ENCODE measurements around the gene GMDS.
A peak's percentile ranks its signal among the peaks of the same experiment; 100 is the strongest.

The GMDS gene

GRCh38 chr6:1860756-1861348 is 384.6 kb downstream of the GMDS start:
- Histone ChIP-seq H3K27me3 (no peaks in the 10 kb centered on the region), H3K4me3 (no peak overlapping the region), H3K36me3 (no peaks in the 10 kb centered on the region), H3K9me3 (no peaks in the 10 kb centered on the region), H3K27ac (no peak overlapping the region), H3K4me1 (peaks cover 0 to 48% (median 4%) of the 10 kb centered on the region in 4 donors)
- intact Hi-C loops (cut with DNase I; ENCODE audit: low total_unique reads), result no loop called here
- TF ChIP-seq CTCF (IDR thresholded peaks at IDR 0.05), result no peak
- no peak for DNase-seq

DNA sequence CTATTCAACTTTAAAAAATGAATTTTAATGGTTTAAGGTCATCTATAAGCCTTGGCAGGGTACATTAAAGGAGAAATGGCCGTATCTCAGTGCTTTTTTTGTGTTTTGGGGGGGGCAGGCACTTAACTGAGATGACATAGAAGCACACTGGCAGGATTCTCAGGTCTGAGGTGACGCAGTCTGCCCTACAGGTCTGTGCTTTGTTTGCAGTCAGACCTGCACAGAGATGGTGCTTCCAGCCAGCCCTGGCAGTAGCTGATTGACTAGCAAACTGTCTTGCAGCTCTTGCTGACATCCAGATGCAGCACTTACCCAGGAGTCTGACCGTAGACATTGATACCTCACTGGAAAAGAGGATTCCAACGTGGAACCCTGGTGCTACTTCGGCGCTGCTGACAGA is 386.5 kb downstream of the GMDS start:
- H3K27ac ChIP-seq, result no peak overlapping the region
- intact Hi-C loops (cut with DNase I; ENCODE audit: low total_unique reads), result no loop called here
- no peak for TF ChIP-seq CTCF (IDR thresholded peaks at IDR 0.05)

GRCh38 chr6:1858196-1858595 is 387.2 kb downstream of the GMDS start:
- no peak overlapping the region for H3K4me3 ChIP-seq
- H3K27ac ChIP-seq, result no peak overlapping the region
- no peaks in the 10 kb centered on the region for H3K9me3 ChIP-seq
- H3K36me3 ChIP-seq, result no peaks in the 10 kb centered on the region
- intact Hi-C loops (cut with DNase I; ENCODE audit: low total_unique reads), result no loop called here
- H3K4me1 ChIP-seq, result peaks cover 0 to 49% (median 4%) of the 10 kb centered on the region in 4 donors
- no peak for TF ChIP-seq CTCF (IDR thresholded peaks at IDR 0.05)
- no peak for DNase-seq
- no peaks in the 10 kb centered on the region for H3K27me3 ChIP-seq

More for the DNA sequence above, 386.5 kb downstream of the GMDS start:
- Histone ChIP-seq H3K27me3 (no peaks in the 10 kb centered on the region), H3K36me3 (no peaks in the 10 kb centered on the region), H3K4me1 (peaks cover 0 to 49% (median 4%) of the 10 kb centered on the region in 4 donors), H3K4me3 (no peak overlapping the region), H3K9me3 (no peaks in the 10 kb centered on the region)
- DNase-seq, result no peak

- intact Hi-C loops (cut with DNase I; ENCODE audit: low total_unique reads), result no loop called here
- H3K36me3 ChIP-seq, result no peaks in the 10 kb centered on the region
- H3K4me3 ChIP-seq, result no peak overlapping the region
- no peak overlapping the region for H3K27ac ChIP-seq
- TF ChIP-seq CTCF (IDR thresholded peaks at IDR 0.05), result no peak
- H3K9me3 ChIP-seq, result no peaks in the 10 kb centered on the region
- no peak for DNase-seq
- peaks cover 0 to 46% (median 4%) of the 10 kb centered on the region in 4 donors for H3K4me1 ChIP-seq
- H3K27me3 ChIP-seq, result no peaks in the 10 kb centered on the region
Observed at GRCh38 chr6:1856381-1856780, 389.0 kb downstream of the GMDS start.

DNA sequence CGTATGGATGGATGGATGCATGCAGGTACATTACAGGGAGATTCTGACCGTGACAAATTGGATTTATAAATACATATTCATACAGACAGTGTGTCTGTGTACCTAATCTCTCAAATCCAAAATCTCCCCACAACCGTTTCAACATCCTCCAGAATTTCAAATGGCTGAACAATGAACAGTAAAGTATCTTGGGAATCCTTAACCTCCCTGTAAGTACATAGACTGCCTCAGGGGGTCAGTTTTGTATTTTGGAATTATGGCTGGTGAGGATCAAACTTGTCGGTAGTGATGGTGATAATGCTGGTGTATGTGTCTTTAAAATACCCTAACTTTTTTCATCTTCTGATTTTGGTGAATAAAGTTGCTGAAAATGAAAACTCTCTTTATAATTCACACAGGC is 389.5 kb downstream of the GMDS start:
- H3K36me3 ChIP-seq, result no peaks in the 10 kb centered on the region
- no peak for DNase-seq
- intact Hi-C loops (cut with DNase I; ENCODE audit: low total_unique reads), result no loop called here

More for the DNA sequence above, 389.5 kb downstream of the GMDS start:
- TF ChIP-seq CTCF (IDR thresholded peaks at IDR 0.05), result peak in 1 of 2 experiments; percentile 4
- H3K9me3 ChIP-seq, result no peaks in the 10 kb centered on the region
- no peak overlapping the region for H3K27ac ChIP-seq
- H3K27me3 ChIP-seq, result no peaks in the 10 kb centered on the region
- no peak overlapping the region for H3K4me3 ChIP-seq
- peaks cover 0 to 42% (median 4%) of the 10 kb centered on the region in 4 donors for H3K4me1 ChIP-seq

Measured in tibial artery (tissue), 4 donors.